ENCODE results near the gene TTC14.

GRCh38 chr3:180624714-180625113, 22.8 kb downstream of the TTC14 start:
- TF ChIP-seq ZNF776 (tag by site-specific recombination; IDR thresholded peaks at IDR 0.05; ENCODE audit: borderline replicate concordance) (no peak), CTCF (tag by site-specific recombination; IDR thresholded peaks at IDR 0.05) (no peak), ZNF239 (tag by site-specific recombination; IDR thresholded peaks at IDR 0.05) (no peak), ZNF580 (tag by site-specific recombination; IDR thresholded peaks at IDR 0.05) (no peak), ZSCAN5A (tag by site-specific recombination; IDR thresholded peaks at IDR 0.05) (no peak), PBX3 (CRISPR knock-in tag; IDR thresholded peaks at IDR 0.05) (no peak), ZNF114 (tag by site-specific recombination; IDR thresholded peaks at IDR 0.05) (no peak), ZSCAN16 (tag by site-specific recombination; IDR thresholded peaks at IDR 0.05) (no peak), ZFP3 (tag by site-specific recombination; IDR thresholded peaks at IDR 0.05; ENCODE audit: low read depth) (no peak), ZNF335 (tag by site-specific recombination; conservative IDR thresholded peaks at IDR 0.05) (no peak), ZNF324 (tag by site-specific recombination; IDR thresholded peaks at IDR 0.05) (no peak), ZBTB49 (tag by site-specific recombination; IDR thresholded peaks at IDR 0.05; ENCODE audit: low read depth) (no peak), ZNF274 (IDR thresholded peaks at IDR 0.05; ENCODE audit: low read length) (no peak), ZNF274 (tag by site-specific recombination; IDR thresholded peaks at IDR 0.05; ENCODE audit: borderline replicate concordance) (no peak), REST (tag by site-specific recombination; IDR thresholded peaks at IDR 0.05) (no peak)
